Left lung (tissue), 10 donors: ENCODE measurements around the gene LAT. TPM values are rescaled to one million over a fixed set of nuclear protein-coding genes. Genes with fewer than 3 reads are reported as not detected.

Experiments
- ATAC-seq: fragments of 200-7000 bp; cut with Tn5 transposase; one replicate; pipeline ENCODE4 v1.9.1; 2020; ENCODE audit warnings: moderate library complexity
- DNase-seq, 4 donors: peaks; one replicate each; pipeline ENCODE4 v3.0.0-alpha.2; 2013 to 2020
- H3K27ac ChIP-seq, 2 donors: fragments of 200-600 bp; sonication (generic) in 1 of 2; one replicate each; pipeline versions ENCODE4 v1.5.0 to v1.8.0; 2020 to 2021
- H3K27me3 ChIP-seq, 2 donors: fragments of 200-600 bp; sonication (generic) in 1 of 2; one replicate each; pipeline versions ENCODE4 v1.5.0 to v1.8.0; 2020 to 2021
- H3K36me3 ChIP-seq, 2 donors: fragments of 200-600 bp; sonication (generic) in 1 of 2; one replicate each; pipeline versions ENCODE4 v1.5.0 to v1.8.0; 2020 to 2021
- H3K4me1 ChIP-seq, 2 donors: fragments of 200-600 bp; one replicate each; pipeline ENCODE4 v1.8.0; 2021
- H3K4me3 ChIP-seq, 2 donors: fragments of 200-600 bp; sonication (generic) in 1 of 2; one replicate each; pipeline versions ENCODE4 v1.5.0 to v1.8.0; 2020 to 2021; ENCODE audit warnings: mild to moderate bottlenecking in 1 of 2
- H3K9me3 ChIP-seq, 2 donors: fragments of 200-600 bp; sonication (generic) in 1 of 2; one replicate each; pipeline versions ENCODE4 v1.5.0 to v1.8.0; 2020 to 2021
- CTCF ChIP-seq, 2 donors: fragments of 200-600 bp; sonication (generic) in 1 of 2; IDR thresholded peaks; one replicate each; pipeline versions ENCODE4 v1.5.0 to v1.8.0; 2021; ENCODE audit warnings: antibody characterized with exemption in 2 of 2
- intact Hi-C, 2 donors: fragments of 100-400 bp; cut with DNase I; formaldehyde crosslinking; loops; one replicate each; pipeline versions ENCODE4 v1.11.2 to v1.14.2; 2022
- polyA plus RNA-seq, 6 donors: library from polyadenylated mRNA; unstranded; fragments of 120-200 nt; gene quantifications; one replicate each; pipeline ENCODE4 v1.2.1, GENCODE V29; 2013; ENCODE audit not compliant: insufficient read length in 6 of 6
- total RNA-seq, 2 donors: library from RNA; stranded (reverse); fragmentation: NEBNext Ultra II Directional; extraction: Animal tissue kit (Norgen Biotek cat#: 25700); gene quantifications; one replicate each; pipeline ENCODE4 v1.2.1, GENCODE V29; 2021
- donor health status: DM: no; HTN: yes; CAD: no.
- donor health status: DM: no; HTN: no; CAD: no.

LAT gene
- total and polyA plus RNA-seq, 8 donors, result 5.1 to 14.0 (median 7.0) TPM

- H3K27ac ChIP-seq, result no peak overlapping the region
- no peak overlapping the region for H3K4me3 ChIP-seq
- no peaks in the 10 kb centered on the region for H3K36me3 ChIP-seq
- H3K27me3 ChIP-seq, result no peaks in the 10 kb centered on the region
- no peak for TF ChIP-seq CTCF (IDR thresholded peaks at IDR 0.05)
- no peaks in the 10 kb centered on the region for H3K9me3 ChIP-seq
- intact Hi-C loops, result no loop called here
- H3K4me1 ChIP-seq, result peaks cover 0 to 16% of the 10 kb centered on the region in 2 donors
- no peak for DNase-seq
- peak; percentile 30 for ATAC-seq
These were observed 23.1 kb downstream of the LAT start for GRCh38 chr16:29007730-29008593.

- DNase-seq, result no peak
- H3K4me3 ChIP-seq, result no peak overlapping the region
- H3K27me3 ChIP-seq, result no peaks in the 10 kb centered on the region
- H3K4me1 ChIP-seq, result peaks cover 6 to 23% of the 10 kb centered on the region in 2 donors
- intact Hi-C loops, result no loop called here
- H3K36me3 ChIP-seq, result no peaks in the 10 kb centered on the region
- no peak overlapping the region for H3K27ac ChIP-seq
- H3K9me3 ChIP-seq, result no peaks in the 10 kb centered on the region
- TF ChIP-seq CTCF (IDR thresholded peaks at IDR 0.05), result no peak
- ATAC-seq, result no peak
These were observed 24.4 kb downstream of the LAT start for GRCh38 chr16:29009050-29009837.

- no peak for ATAC-seq
- no peak for TF ChIP-seq CTCF (IDR thresholded peaks at IDR 0.05)
- Histone ChIP-seq H3K36me3 (no peaks in the 10 kb centered on the region), H3K4me3 (no peak overlapping the region), H3K27me3 (no peaks in the 10 kb centered on the region), H3K9me3 (no peaks in the 10 kb centered on the region), H3K4me1 (peaks cover 6 to 23% of the 10 kb centered on the region in 2 donors), H3K27ac (no peak overlapping the region)
- intact Hi-C loops, result no loop called here
- no peak for DNase-seq
These were observed 24.9 kb downstream of the LAT start for GRCh38 chr16:29009838-29010166.

GRCh38 chr16:29011112-29011511 lies 26.3 kb downstream of the LAT start:
- intact Hi-C loops, result no loop called here
- Histone ChIP-seq H3K4me3 (no peak overlapping the region), H3K27ac (no peak overlapping the region), H3K4me1 (peaks cover 6 to 23% of the 10 kb centered on the region in 2 donors), H3K9me3 (no peaks in the 10 kb centered on the region), H3K27me3 (no peaks in the 10 kb centered on the region), H3K36me3 (no peaks in the 10 kb centered on the region)
- DNase-seq (no peak), ATAC-seq (no peak)
- no peak for TF ChIP-seq CTCF (IDR thresholded peaks at IDR 0.05)

DNA sequence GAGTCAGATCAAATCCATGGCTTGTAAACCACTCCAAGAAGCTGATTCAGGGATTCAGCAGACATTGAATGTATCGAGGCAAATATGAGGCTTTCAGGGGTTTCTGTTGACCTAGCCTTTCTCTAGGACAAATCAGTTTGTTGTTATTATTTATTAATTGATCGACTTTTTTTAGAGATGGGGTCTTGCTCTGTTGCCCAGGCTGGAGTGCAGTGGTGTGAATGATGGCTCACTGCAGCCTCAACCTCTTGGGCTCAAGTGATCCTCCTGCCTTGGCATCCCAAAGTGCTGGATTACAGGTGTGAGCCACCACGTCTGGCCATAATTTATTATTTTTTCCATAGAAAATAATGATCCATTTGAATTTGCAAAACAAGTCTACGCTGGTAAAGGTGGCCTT lies 27.0 kb downstream of the LAT start:
- TF ChIP-seq CTCF (IDR thresholded peaks at IDR 0.05), result no peak
- DNase-seq (no peak), ATAC-seq (no peak)
- no peaks in the 10 kb centered on the region for H3K9me3 ChIP-seq
- peaks cover 6 to 23% of the 10 kb centered on the region in 2 donors for H3K4me1 ChIP-seq
- H3K4me3 ChIP-seq, result no peak overlapping the region
- H3K27me3 ChIP-seq, result no peaks in the 10 kb centered on the region
- H3K27ac ChIP-seq, result no peak overlapping the region
- no peaks in the 10 kb centered on the region for H3K36me3 ChIP-seq
- intact Hi-C loops, result no loop called here
